ENCODE results near the gene RAD51B. TPM values are rescaled to one million over a fixed set of nuclear protein-coding genes. Genes with fewer than 3 reads are reported as not detected.

Gene RAD51B
- total RNA-seq, 1 donor from 2014 or later = 28.5 TPM

DNA sequence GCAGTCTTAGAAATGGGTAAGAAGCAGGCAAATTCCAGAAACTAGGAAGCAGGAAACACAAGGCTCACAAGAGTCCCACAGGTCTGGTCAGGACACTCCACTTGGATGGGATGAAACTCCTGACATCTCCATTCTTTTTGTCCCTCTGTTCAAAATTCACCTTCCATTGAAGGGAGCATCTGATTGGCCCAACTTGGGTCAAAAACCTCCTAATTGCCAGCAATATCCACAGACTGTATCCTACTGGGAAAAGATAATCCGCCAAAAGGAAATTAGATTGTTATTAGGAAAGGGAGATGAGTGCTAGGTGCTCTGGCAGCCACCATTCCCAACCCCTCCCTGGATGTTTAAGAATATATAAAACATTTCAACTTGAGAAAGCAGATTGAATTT, 716.4 kb downstream of the RAD51B start:
- no peaks in the 10 kb centered on the region for H3K36me3 ChIP-seq
- TF ChIP-seq POLR2A (IDR thresholded peaks at IDR 0.05) (no peak), POLR2AphosphoS5 (IDR thresholded peaks at IDR 0.05; ENCODE audit: insufficient read depth in 1 of 2, low read depth in 1 of 2) (no peak)
- TF ChIP-seq, protein P1, sequence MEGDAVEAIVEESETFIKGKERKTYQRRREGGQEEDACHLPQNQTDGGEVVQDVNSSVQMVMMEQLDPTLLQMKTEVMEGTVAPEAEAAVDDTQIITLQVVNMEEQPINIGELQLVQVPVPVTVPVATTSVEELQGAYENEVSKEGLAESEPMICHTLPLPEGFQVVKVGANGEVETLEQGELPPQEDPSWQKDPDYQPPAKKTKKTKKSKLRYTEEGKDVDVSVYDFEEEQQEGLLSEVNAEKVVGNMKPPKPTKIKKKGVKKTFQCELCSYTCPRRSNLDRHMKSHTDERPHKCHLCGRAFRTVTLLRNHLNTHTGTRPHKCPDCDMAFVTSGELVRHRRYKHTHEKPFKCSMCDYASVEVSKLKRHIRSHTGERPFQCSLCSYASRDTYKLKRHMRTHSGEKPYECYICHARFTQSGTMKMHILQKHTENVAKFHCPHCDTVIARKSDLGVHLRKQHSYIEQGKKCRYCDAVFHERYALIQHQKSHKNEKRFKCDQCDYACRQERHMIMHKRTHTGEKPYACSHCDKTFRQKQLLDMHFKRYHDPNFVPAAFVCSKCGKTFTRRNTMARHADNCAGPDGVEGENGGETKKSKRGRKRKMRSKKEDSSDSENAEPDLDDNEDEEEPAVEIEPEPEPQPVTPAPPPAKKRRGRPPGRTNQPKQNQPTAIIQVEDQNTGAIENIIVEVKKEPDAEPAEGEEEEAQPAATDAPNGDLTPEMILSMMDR (IDR thresholded peaks at IDR 0.05) = no peak
- intact Hi-C loops (cut with DNase I) = no loop called here
- H3K4me1 ChIP-seq = peaks cover 30% of the 10 kb centered on the region
- no peak overlapping the region for H3K4me3 ChIP-seq
- H3K27me3 ChIP-seq = no peaks in the 10 kb centered on the region
- H3K9me3 ChIP-seq = no peaks in the 10 kb centered on the region
- peak overlapping the region; percentile 54 for H3K27ac ChIP-seq
- DNase-seq (ENCODE audit: extremely low spot score in 2 of 2) = peak in 1 of 2 donors; percentile 18

DNA sequence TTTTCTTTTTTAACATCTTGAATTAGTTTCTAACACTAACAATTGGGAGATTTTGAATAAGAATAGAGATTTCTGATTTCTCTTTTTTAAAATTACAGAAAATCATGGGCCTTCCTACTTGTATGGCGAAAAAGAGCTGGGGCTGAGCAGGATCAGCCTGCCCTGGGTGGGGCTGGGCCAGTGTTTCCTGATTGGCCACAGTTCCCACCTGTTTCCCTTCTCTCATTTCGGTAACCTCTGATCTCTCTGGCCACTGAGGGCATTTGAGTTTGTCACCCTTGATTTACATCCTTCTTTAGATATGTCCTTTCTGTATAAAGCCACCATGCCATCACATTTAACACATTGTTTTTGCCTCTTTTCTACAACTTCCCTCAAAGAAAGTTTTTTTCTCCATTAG, 719.1 kb downstream of the RAD51B start:
- Histone ChIP-seq H3K27me3 (no peaks in the 10 kb centered on the region), H3K27ac (peak overlapping the region; percentile 37)
- DNase-seq (ENCODE audit: extremely low spot score in 2 of 2) = no peak

DNA sequence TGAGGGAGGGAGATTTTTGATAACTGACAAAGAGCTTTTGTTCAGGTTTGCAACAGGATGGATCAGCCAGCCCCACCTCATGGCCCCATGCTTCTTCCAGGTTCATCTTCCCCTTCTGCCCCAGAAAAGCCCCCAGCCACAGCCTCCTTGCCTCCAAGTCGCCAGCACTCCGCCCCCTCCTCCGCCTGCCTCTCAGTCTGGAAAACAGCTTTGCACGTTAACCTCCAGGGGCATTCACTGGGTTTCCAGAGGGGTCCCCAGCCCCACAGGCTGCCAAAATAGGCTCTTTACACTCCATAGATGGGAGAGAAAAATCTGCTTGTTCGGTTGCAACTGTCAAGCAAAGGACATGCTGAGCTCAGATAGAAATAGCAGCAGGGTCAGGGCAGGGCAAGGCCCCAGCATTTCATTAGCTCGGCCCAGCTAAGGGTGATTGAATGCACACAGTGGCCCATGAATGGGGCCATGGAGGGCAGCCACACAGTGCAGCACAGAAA, 719.7 kb downstream of the RAD51B start:
- peak overlapping the region; percentile 96 for H3K27ac ChIP-seq
- no peak for DNase-seq (ENCODE audit: extremely low spot score in 2 of 2)

More for the DNA sequence above, 719.1 kb downstream of the RAD51B start:
- H3K4me1 ChIP-seq = peaks cover 54% of the 10 kb centered on the region
- intact Hi-C loops (cut with DNase I) = no loop called here
- H3K9me3 ChIP-seq = no peaks in the 10 kb centered on the region
- TF ChIP-seq, protein P1 (IDR thresholded peaks at IDR 0.05) = no peak
- TF ChIP-seq POLR2A (IDR thresholded peaks at IDR 0.05) (no peak), POLR2AphosphoS5 (IDR thresholded peaks at IDR 0.05; ENCODE audit: insufficient read depth in 1 of 2, low read depth in 1 of 2) (no peak)
- H3K4me3 ChIP-seq = no peak overlapping the region
- H3K36me3 ChIP-seq = no peaks in the 10 kb centered on the region

DNA sequence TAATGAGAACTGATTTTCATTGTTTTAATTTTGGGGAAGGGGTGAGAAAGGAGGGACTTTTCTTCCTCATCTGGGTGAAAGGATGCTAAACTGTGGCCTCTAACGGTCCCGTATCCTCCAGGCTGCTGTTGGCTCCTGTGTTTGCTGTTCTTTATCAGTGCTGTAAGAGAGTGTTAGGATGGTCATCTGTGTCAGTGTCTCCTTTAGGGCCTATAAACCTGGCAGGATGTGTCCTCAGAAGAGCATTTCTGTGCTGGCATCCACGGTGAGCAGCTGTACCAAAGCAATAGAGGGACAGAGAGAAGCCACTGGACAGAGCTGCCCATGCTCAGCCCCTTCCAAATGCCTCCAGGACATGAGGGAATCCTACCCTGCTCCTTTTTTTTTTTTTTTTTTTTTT, 720.2 kb downstream of the RAD51B start:
- no peaks in the 10 kb centered on the region for H3K27me3 ChIP-seq
- peak overlapping the region; percentile 96 for H3K27ac ChIP-seq
- no peaks in the 10 kb centered on the region for H3K9me3 ChIP-seq
- intact Hi-C loops (cut with DNase I) = loop anchor here (10.0 kb wide), 1 partner anchor 125 kb away; no protein-coding TSS in a partner anchor
- TF ChIP-seq, protein P1 (IDR thresholded peaks at IDR 0.05) = no peak
- TF ChIP-seq POLR2A (IDR thresholded peaks at IDR 0.05) (no peak), POLR2AphosphoS5 (IDR thresholded peaks at IDR 0.05; ENCODE audit: insufficient read depth in 1 of 2, low read depth in 1 of 2) (no peak)
- DNase-seq (ENCODE audit: extremely low spot score in 2 of 2) = no peak
- H3K4me1 ChIP-seq = peaks cover 64% of the 10 kb centered on the region
- no peaks in the 10 kb centered on the region for H3K36me3 ChIP-seq
- H3K4me3 ChIP-seq = no peak overlapping the region

More for the DNA sequence above, 719.7 kb downstream of the RAD51B start:
- Histone ChIP-seq H3K9me3 (no peaks in the 10 kb centered on the region), H3K4me1 (peaks cover 59% of the 10 kb centered on the region), H3K4me3 (no peak overlapping the region), H3K36me3 (no peaks in the 10 kb centered on the region), H3K27me3 (no peaks in the 10 kb centered on the region)
- intact Hi-C loops (cut with DNase I) = no loop called here
- no peak for TF ChIP-seq POLR2A (IDR thresholded peaks at IDR 0.05)

DNA sequence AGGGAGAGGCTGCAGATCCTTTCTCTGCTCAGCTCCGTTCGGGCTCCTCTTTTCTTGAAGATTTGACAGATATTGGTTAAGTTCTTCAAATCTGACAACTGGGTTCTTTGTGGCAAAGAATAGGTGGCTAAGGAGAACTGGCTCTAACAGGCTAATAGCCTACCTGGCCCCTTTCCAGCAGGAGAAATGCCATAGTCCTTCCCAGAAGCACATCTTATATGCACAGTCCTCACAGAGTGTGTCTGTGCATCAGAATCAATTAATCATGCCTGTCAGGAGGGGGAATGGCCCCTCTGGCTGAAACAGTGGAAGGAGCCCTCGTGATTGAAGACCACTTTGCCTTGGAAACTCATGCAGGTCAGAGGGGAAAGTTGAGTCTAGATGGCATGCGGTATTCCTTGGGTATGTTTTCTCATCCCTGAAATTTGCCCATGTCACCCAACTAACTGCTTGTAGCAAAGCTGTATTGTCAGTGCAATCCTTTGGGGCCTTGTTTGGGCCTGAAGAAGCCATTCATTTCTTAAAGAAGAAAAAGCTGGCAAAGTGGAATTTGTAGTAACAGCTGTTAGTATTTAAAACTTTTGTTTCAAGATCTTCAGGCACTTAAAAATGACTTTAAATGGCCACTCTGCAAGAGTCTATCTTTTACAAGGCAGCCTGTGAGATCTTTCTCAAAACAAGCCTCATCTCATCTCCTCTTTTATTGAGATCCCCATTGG, 721.8 kb downstream of the RAD51B start:
- TF ChIP-seq, protein P1 (IDR thresholded peaks at IDR 0.05) = no peak
- TF ChIP-seq POLR2A (IDR thresholded peaks at IDR 0.05) (no peak), POLR2AphosphoS5 (IDR thresholded peaks at IDR 0.05; ENCODE audit: insufficient read depth in 1 of 2, low read depth in 1 of 2) (no peak)
- H3K9me3 ChIP-seq = no peaks in the 10 kb centered on the region
- H3K27ac ChIP-seq = peak overlapping the region; percentile 96
- H3K4me1 ChIP-seq = peaks cover 71% of the 10 kb centered on the region
- no peaks in the 10 kb centered on the region for H3K27me3 ChIP-seq
- H3K36me3 ChIP-seq = no peaks in the 10 kb centered on the region
- H3K4me3 ChIP-seq = no peak overlapping the region
- intact Hi-C loops (cut with DNase I) = loop anchor here (10.0 kb wide), 1 partner anchor 123 kb away; no protein-coding TSS in a partner anchor
- peak in 1 of 2 donors; percentile 80 for DNase-seq (ENCODE audit: extremely low spot score in 2 of 2)

Data from vagina (tissue), 2 donors.